ENCODE data around the gene DSCAM.

GRCh38 chr21:40540216-40540615, 306.7 kb downstream of the DSCAM start:
- TF ChIP-seq POLR2A (IDR thresholded peaks at IDR 0.05) (no peak), POLR2AphosphoS5 (IDR thresholded peaks at IDR 0.05) (no peak), CTCF (IDR thresholded peaks at IDR 0.05) (no peak), EP300 (IDR thresholded peaks at IDR 0.05) (no peak)

All from gastroesophageal sphincter (tissue), 3 donors.